Neutrophil (primary cell): Measurements from ENCODE around the gene EME2.

Experiments used
- H3K27ac ChIP-seq: fragments of 200-600 bp; sonication (generic); 2 replicates; pipeline ENCODE4 v1.5.1; 2016; ENCODE audit warnings: mild to moderate bottlenecking, moderate library complexity
- H3K27me3 ChIP-seq: fragments of 200-600 bp; sonication (generic); 2 replicates; pipeline ENCODE4 v1.6.0; 2016; ENCODE audit warnings: mild to moderate bottlenecking
- H3K36me3 ChIP-seq: fragments of 200-600 bp; sonication (generic); 2 replicates; pipeline ENCODE4 v1.5.1; 2017
- H3K4me1 ChIP-seq, 2 experiments: fragments of 200-600 bp in 1 of 2; sonication (generic) in 1 of 2; 1 replicate in 1 of 2; 2 replicates in 1 of 2; pipeline versions ENCODE4 v1.5.1 to v1.6.1; 2013 to 2016; ENCODE audit warnings: low read depth in 1 of 2, low read length in 1 of 2, mild to moderate bottlenecking in 1 of 2, moderate library complexity in 1 of 2; ENCODE audit not compliant: control insufficient read depth in 1 of 2, insufficient read depth in 1 of 2
- H3K4me3 ChIP-seq, 2 experiments: fragments of 200-600 bp in 1 of 2; sonication (generic) in 1 of 2; 1 replicate in 1 of 2; 2 replicates in 1 of 2; pipeline ENCODE4 v1.5.1; 2013 to 2016; ENCODE audit warnings: low read depth in 1 of 2, low read length in 1 of 2, mild to moderate bottlenecking in 1 of 2, moderate library complexity in 1 of 2
- H3K9me3 ChIP-seq: fragments of 200-600 bp; sonication (generic); 2 replicates; pipeline ENCODE4 v1.5.1; 2016
- TF ChIP-seq, protein P1 (sequence below): fragments of 200-600 bp; sonication (generic); IDR thresholded peaks from 2 replicates; pipeline ENCODE4 v1.5.1; 2016; ENCODE audit warnings: antibody characterized with exemption

EME2 gene

GRCh38 chr16:1761751-1762150, 10.9 kb upstream of the EME2 start:
- H3K4me3 ChIP-seq = no peak overlapping the region
- peaks cover 97% of the 10 kb centered on the region for H3K36me3 ChIP-seq
- no peak overlapping the region for H3K27ac ChIP-seq
- H3K9me3 ChIP-seq = no peaks in the 10 kb centered on the region
- no peaks in the 10 kb centered on the region for H3K27me3 ChIP-seq
- no peaks in the 10 kb centered on the region for H3K4me1 ChIP-seq
- TF ChIP-seq, protein P1, sequence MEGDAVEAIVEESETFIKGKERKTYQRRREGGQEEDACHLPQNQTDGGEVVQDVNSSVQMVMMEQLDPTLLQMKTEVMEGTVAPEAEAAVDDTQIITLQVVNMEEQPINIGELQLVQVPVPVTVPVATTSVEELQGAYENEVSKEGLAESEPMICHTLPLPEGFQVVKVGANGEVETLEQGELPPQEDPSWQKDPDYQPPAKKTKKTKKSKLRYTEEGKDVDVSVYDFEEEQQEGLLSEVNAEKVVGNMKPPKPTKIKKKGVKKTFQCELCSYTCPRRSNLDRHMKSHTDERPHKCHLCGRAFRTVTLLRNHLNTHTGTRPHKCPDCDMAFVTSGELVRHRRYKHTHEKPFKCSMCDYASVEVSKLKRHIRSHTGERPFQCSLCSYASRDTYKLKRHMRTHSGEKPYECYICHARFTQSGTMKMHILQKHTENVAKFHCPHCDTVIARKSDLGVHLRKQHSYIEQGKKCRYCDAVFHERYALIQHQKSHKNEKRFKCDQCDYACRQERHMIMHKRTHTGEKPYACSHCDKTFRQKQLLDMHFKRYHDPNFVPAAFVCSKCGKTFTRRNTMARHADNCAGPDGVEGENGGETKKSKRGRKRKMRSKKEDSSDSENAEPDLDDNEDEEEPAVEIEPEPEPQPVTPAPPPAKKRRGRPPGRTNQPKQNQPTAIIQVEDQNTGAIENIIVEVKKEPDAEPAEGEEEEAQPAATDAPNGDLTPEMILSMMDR = no peak

- no peak overlapping the region for H3K4me3 ChIP-seq
- H3K9me3 ChIP-seq = no peaks in the 10 kb centered on the region
- H3K36me3 ChIP-seq = peaks cover 98% of the 10 kb centered on the region
- H3K27me3 ChIP-seq = no peaks in the 10 kb centered on the region
- H3K27ac ChIP-seq = no peak overlapping the region
- no peaks in the 10 kb centered on the region for H3K4me1 ChIP-seq
- TF ChIP-seq, protein P1 = no peak
These were observed 10.3 kb upstream of the EME2 start for GRCh38 chr16:1762196-1762878.

DNA sequence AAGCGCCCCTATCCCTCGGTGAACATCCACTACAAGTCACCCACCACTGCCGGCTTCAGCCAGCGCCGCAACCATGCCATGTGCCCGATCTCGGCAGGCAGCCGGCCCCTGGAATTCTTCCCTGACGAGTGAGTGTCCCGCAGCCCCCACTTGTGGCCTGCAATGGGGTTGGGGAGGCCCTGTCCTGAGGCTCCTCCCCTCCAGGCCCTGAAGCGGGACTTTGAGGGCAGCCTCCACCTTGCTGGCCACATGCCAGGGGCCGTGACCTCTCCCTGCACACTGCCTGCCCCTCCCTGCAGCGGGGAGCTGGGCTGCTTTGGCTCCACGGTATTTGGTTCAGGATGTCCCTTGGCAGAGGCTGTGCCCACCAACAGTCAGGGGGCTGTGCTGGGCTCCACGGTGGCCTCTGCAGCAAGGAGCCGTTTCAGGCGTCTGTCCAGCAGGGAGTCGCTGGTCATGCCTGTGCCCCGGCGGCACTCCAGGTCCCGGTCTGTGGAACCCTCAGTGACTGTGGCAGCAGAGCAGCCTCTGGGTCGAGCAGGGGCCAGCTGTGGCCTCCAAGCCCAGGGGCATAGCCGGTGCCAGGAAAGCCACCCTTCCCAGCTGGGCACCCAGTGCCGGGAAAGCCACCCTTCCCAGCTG, 9.6 kb upstream of the EME2 start:
- H3K27me3 ChIP-seq = no peaks in the 10 kb centered on the region
- H3K36me3 ChIP-seq = peaks cover 98% of the 10 kb centered on the region
- no peaks in the 10 kb centered on the region for H3K4me1 ChIP-seq
- no peak overlapping the region for H3K27ac ChIP-seq
- no peak overlapping the region for H3K4me3 ChIP-seq
- no peaks in the 10 kb centered on the region for H3K9me3 ChIP-seq
- TF ChIP-seq, protein P1 = no peak

DNA sequence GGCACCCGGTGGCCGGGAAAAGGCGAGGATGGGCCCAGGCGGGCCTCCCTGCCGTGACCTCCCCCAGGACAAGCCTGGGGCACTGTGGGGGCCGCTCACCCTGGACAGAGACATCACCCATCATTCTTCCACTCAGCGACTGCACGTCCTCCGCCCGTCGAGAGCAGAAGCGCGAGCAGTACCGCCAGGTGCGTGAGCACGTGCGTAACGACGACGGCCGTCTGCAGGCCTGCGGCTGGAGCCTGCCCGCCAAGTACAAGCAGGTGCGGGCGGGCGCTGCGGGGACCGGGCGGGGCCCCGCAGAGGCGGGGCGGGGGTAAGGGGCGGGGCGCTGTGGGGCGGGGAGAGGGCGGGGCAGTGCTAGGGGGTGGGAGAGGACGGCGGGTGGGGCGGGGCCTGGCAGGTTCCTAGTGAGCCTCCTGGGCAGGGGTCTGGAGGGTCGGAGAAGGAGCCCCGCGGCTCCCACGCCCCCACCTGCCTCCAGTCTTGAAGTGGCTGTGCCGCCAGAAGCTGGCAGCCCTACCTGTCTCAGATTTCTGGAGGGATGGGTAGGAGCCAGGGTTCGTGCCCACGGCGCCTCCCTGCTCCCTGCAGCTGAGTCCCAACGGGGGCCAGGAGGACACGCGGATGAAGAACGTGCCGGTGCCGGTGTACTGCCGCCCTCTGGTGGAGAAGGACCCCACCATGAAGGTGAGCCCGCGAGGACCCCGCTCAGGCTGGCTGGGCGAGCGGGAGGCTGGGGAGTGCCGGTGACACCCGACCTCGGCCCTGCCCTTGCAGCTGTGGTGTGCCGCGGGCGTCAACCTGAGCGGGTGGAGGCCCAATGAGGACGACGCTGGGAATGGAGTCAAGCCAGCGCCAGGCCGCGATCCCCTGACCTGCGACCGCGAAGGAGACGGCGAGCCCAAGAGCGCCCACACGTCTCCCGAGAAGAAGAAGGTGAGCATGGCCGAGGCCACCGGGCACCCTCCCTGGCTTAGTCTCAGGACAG, 8.8 kb upstream of the EME2 start:
- H3K4me3 ChIP-seq = no peak overlapping the region
- no peaks in the 10 kb centered on the region for H3K27me3 ChIP-seq
- H3K9me3 ChIP-seq = no peaks in the 10 kb centered on the region
- H3K27ac ChIP-seq = no peak overlapping the region
- no peaks in the 10 kb centered on the region for H3K4me1 ChIP-seq
- TF ChIP-seq, protein P1 = no peak
- H3K36me3 ChIP-seq = peaks cover 98% of the 10 kb centered on the region

DNA sequence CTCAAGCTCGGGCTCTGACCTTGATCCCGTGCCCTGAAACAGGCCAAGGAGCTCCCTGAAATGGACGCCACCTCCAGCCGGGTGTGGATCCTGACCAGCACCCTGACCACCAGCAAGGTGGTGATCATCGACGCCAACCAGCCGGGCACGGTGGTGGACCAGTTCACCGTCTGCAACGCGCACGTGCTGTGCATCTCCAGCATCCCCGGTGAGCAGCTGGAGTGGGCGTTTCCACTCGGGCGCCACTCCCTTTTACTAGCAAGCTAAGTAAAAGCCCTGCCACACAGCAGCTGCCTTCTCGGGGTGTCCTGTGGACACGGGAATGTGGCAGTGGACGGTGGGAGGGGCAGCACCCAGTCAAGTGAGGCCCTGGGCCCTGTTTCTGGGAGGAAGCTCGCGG, 7.6 kb upstream of the EME2 start:
- peaks cover 96% of the 10 kb centered on the region for H3K36me3 ChIP-seq
- H3K27ac ChIP-seq = no peak overlapping the region
- H3K9me3 ChIP-seq = no peaks in the 10 kb centered on the region
- no peaks in the 10 kb centered on the region for H3K27me3 ChIP-seq
- H3K4me1 ChIP-seq = peaks cover 0 to 2% of the 10 kb centered on the region in 2 experiments
- TF ChIP-seq, protein P1 = no peak
- no peak overlapping the region for H3K4me3 ChIP-seq
